ENCODE data around the gene VAV2. TPM values are rescaled to one million over a fixed set of nuclear protein-coding genes. Genes with fewer than 3 reads are reported as not detected.

The VAV2 gene
- total and polyA plus RNA-seq, 2 of the 4 experiments (the other 2 are of a cell fraction), result 10.8 to 13.4 TPM

DNA sequence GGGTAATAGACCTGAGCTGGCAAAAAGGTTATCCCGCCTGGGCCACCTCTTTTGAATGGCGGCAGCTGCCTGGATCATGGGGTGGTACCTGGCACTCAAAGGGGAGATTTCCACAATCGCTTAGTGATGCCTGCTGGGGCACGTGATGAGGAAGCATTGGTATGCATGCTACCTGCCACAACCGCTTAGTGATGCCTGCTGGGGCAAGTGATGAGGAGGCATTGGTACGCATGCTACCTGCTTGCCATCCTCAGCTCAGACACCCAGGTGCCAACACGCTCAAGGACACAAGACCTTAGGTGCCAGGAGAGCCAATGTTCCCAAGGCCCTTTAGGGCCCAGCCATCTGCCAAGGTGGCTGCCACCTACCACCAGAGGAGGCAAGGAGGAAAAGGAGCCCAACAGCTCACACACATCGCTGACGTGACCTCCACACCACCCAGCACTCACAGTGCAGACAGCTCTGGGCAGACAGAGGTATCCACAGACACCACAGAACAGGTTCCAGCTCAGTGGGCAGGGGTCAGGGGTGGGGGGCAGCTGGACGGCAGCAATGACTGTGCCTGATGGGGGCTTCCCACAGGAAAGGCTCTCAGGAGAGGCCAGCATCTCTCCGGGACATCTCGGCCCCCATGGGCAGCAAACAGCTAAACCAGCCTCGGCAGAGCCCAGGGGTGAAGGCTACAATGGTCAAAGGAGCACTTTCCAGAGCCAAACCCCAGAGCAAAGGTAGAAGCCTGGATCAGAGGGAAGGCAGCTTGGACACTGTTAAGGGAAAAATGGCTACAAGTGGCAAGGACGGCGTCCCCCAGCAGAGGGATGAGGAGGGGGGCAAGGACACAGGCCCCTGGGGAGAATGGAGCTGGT lies 210.9 kb downstream of the VAV2 start:
- H3K27me3 ChIP-seq (ENCODE audit: control insufficient read depth, insufficient read depth, low read length), result no peaks in the 10 kb centered on the region
- H2BK120ac ChIP-seq (ENCODE audit: low read depth, low read length), result no peak overlapping the region
- H3K4me3 ChIP-seq (ENCODE audit: insufficient read depth, low read depth, low read length), result no peak overlapping the region
- no peak overlapping the region for H3K9ac ChIP-seq (ENCODE audit: low read depth, low read length)
- no peaks in the 10 kb centered on the region for H3K4me1 ChIP-seq (ENCODE audit: control insufficient read depth, insufficient read depth, low read length)
- ChIA-PET POLR2A (ENCODE audit: unreplicated experiment) (interaction anchor here (1.1 kb wide), 1 partner anchor 212 kb away, joined by 3 read pairs; no protein-coding TSS in a partner anchor), CTCF (interaction anchor here (0.6 to 3.2 kb wide), 6 partner anchors 8 to 659 kb away, joined by 3 to 24 read pairs (median 4); no protein-coding TSS in a partner anchor)
- no peak overlapping the region for H2AFZ ChIP-seq (replicated peaks; ENCODE audit: low read length, poor library complexity)
- H3K27ac ChIP-seq (ENCODE audit: insufficient read depth, low read length), result no peak overlapping the region
- peaks cover 48% of the 10 kb centered on the region for H3K36me3 ChIP-seq (ENCODE audit: control insufficient read depth, insufficient read depth, low read length)
- H3K14ac ChIP-seq (replicated peaks; ENCODE audit: low read depth, low read length), result no peak overlapping the region
- H3K56ac ChIP-seq (ENCODE audit: extremely low read depth, insufficient read depth, low read length), result no peak overlapping the region
- no peak overlapping the region for H4K8ac ChIP-seq (ENCODE audit: low read depth in 2 of 2, low read length in 2 of 2)
- no peaks in the 10 kb centered on the region for H4K20me1 ChIP-seq (ENCODE audit: insufficient read depth, low read length)
- no peak overlapping the region for H3K23ac ChIP-seq (ENCODE audit: low read depth, low read length)
- BruUV-seq (replicated peaks), result no TSS peak
- no peak overlapping the region for H4K91ac ChIP-seq (ENCODE audit: insufficient read depth, low read depth, low read length)
- H2BK15ac ChIP-seq (ENCODE audit: low read depth, low read length), result no peak overlapping the region
- dilution Hi-C loops (cut with HindIII; ENCODE audit: low sequenced_read_pairs, unreplicated experiment), result loop anchor here (25.0 kb wide), 1 partner anchor 231 kb away; no protein-coding TSS in a partner anchor
- 0 out of 2 replicates have a peak, but pooled peaks cover 3% of the 10 kb centered on the region for H3K9me1 ChIP-seq (ENCODE audit: insufficient read depth, low read length)
- no peak overlapping the region for H2BK5ac ChIP-seq (ENCODE audit: low read depth, low read length, poor library complexity, severe bottlenecking)
- no peak overlapping the region for H3K4me2 ChIP-seq (ENCODE audit: low read depth, low read length)
- H3K18ac ChIP-seq (ENCODE audit: low read depth, low read length), result no peak overlapping the region
- H2BK20ac ChIP-seq (ENCODE audit: low read depth, low read length), result no peak overlapping the region
- intact Hi-C loops (cut with micrococcal nuclease), result no loop called here
- H4K5ac ChIP-seq (ENCODE audit: low read depth, low read length), result no peak overlapping the region
- in situ Hi-C loops (cut with MboI; ENCODE audit: low sequenced_read_pairs), result loop anchor here (25.0 kb wide), 1 partner anchor 356 kb away; the partner anchor contains the start of gene WDR5
- H2AK9ac ChIP-seq (replicated peaks; ENCODE audit: low read depth, low read length, poor library complexity), result no peak overlapping the region
- DNase-seq, result no peak
- no peak for ATAC-seq (ENCODE audit: low read depth)
- H3K9me3 ChIP-seq (ENCODE audit: control insufficient read depth, insufficient read depth, low read length), result no peaks in the 10 kb centered on the region
- H3K4ac ChIP-seq (ENCODE audit: low read depth, low read length), result no peak overlapping the region
- no peak overlapping the region for H2AK5ac ChIP-seq (ENCODE audit: low read depth, low read length)
- peaks cover 0 to 5% of the 10 kb centered on the region in 2 experiments; a peak in 1 of 4 replicates for H3K79me1 ChIP-seq (ENCODE audit: low read depth in 1 of 2, low read length in 2 of 2)
- 94% methylated on average over 7 of the region's 15 CpGs; no CpG with 5 or more reads in 1 of the 2 experiments for WGBS, 2 experiments (ENCODE audit: extremely low coverage in 2 of 2, insufficient read length in 1 of 2)
- TF ChIP-seq, protein P1, sequence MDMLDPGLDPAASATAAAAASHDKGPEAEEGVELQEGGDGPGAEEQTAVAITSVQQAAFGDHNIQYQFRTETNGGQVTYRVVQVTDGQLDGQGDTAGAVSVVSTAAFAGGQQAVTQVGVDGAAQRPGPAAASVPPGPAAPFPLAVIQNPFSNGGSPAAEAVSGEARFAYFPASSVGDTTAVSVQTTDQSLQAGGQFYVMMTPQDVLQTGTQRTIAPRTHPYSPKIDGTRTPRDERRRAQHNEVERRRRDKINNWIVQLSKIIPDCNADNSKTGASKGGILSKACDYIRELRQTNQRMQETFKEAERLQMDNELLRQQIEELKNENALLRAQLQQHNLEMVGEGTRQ (IDR thresholded peaks at IDR 0.05; ENCODE audit: low read depth, low read length), result no peak
- TF ChIP-seq MXI1 (IDR thresholded peaks at IDR 0.05; ENCODE audit: borderline replicate concordance, low read depth, low read length) (no peak), RFX5 (IDR thresholded peaks at IDR 0.05; ENCODE audit: low read depth, low read length) (no peak), POLR2A (IDR thresholded peaks at IDR 0.05; ENCODE audit: low read depth, low read length) (no peak), NFE2L2 (IDR thresholded peaks at IDR 0.05; ENCODE audit: low read depth, low read length) (no peak), BHLHE40 (IDR thresholded peaks at IDR 0.05; ENCODE audit: low read depth, low read length) (no peak), RAD21 (IDR thresholded peaks at IDR 0.05; ENCODE audit: low read length) (no peak), CHD1 (IDR thresholded peaks at IDR 0.05; ENCODE audit: low read depth, low read length) (no peak), CEBPB (IDR thresholded peaks at IDR 0.05; ENCODE audit: low read depth, low read length) (no peak), MAFK (IDR thresholded peaks at IDR 0.05; ENCODE audit: low read depth, low read length) (no peak), RCOR1 (IDR thresholded peaks at IDR 0.05; ENCODE audit: insufficient replicate concordance, low read length) (no peak), FOS (IDR thresholded peaks at IDR 0.05; ENCODE audit: low read depth, low read length) (no peak)
- TF ChIP-seq, protein P2, sequence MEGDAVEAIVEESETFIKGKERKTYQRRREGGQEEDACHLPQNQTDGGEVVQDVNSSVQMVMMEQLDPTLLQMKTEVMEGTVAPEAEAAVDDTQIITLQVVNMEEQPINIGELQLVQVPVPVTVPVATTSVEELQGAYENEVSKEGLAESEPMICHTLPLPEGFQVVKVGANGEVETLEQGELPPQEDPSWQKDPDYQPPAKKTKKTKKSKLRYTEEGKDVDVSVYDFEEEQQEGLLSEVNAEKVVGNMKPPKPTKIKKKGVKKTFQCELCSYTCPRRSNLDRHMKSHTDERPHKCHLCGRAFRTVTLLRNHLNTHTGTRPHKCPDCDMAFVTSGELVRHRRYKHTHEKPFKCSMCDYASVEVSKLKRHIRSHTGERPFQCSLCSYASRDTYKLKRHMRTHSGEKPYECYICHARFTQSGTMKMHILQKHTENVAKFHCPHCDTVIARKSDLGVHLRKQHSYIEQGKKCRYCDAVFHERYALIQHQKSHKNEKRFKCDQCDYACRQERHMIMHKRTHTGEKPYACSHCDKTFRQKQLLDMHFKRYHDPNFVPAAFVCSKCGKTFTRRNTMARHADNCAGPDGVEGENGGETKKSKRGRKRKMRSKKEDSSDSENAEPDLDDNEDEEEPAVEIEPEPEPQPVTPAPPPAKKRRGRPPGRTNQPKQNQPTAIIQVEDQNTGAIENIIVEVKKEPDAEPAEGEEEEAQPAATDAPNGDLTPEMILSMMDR (conservative IDR thresholded peaks at IDR 0.05; ENCODE audit: low read depth, low read length), result no peak
- TF ChIP-seq, protein P3, sequence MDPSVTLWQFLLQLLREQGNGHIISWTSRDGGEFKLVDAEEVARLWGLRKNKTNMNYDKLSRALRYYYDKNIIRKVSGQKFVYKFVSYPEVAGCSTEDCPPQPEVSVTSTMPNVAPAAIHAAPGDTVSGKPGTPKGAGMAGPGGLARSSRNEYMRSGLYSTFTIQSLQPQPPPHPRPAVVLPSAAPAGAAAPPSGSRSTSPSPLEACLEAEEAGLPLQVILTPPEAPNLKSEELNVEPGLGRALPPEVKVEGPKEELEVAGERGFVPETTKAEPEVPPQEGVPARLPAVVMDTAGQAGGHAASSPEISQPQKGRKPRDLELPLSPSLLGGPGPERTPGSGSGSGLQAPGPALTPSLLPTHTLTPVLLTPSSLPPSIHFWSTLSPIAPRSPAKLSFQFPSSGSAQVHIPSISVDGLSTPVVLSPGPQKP (IDR thresholded peaks at IDR 0.05; ENCODE audit: borderline replicate concordance, low read depth, low read length), result no peak
